Fibroblast of skin of right quadriceps (primary cell): Measurements from ENCODE around the gene NRBP1.

Source experiments
- DNase-seq: peaks from one replicate; pipeline ENCODE4 v3.0.0-alpha.2; 2013

NRBP1 gene

GRCh38 chr2:27428213-27428977 is at the start of gene NRBP1:
Gene NRBP1 (plus strand): TSS chr2:27428631. CDS start chr2:27433274, 4,643 bp downstream.
- peak; percentile 88 for DNase-seq

GRCh38 chr2:27378809-27379290 is 49.6 kb upstream of the NRBP1 start:
- no peak for DNase-seq

- no peak for DNase-seq
Measured at GRCh38 chr2:27379383-27379835, 49.0 kb upstream of the NRBP1 start.

DNA sequence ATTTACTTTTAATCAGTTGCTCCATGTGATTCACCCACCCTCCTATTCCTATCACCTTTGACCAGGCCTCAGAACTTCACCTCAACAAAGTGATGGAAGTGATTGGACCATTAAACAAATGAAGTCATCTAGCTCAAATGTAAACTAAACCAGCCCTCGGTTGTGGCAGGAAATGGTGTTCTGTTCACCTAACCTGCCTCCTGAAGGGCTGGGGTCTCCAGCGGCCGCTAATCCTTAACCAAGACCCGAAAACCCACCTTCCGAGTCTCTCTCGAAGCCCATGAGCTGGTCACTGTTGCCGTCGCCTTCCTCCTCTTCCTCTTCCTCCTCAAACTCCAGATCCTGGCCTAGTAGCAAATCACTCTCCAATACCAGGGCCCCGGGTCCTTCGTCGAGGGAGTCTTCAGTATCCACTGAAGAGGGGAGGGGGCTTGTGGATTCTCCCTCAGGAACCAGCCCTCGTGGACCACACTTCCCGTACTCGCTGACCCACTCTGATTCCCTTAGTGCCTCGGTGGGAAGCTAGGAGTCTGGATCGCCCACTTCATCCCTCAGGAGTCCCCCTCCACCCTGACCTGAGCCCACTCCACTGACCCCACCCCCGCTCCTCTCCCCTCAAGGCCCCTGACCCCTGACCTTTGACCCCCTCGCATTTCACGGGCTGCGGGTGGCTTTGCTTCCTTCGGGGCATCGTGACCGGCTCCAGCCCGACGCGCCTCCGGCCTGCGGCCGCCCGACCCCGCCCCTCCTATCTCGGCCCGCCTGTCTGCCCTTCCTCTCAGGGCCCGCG is 48.4 kb upstream of the NRBP1 start:
- peak; percentile 26 for DNase-seq

GRCh38 chr2:27380626-27381545 is 47.5 kb upstream of the NRBP1 start, which contains the start of gene ZNF513:
Gene ZNF513 (minus strand): TSS chr2:27380734. CDS start chr2:27380526, 208 bp downstream.
- peak; percentile 94 for DNase-seq

GRCh38 chr2:27381577-27382181 is 46.8 kb upstream of the NRBP1 start:
- DNase-seq, result no peak

DNA sequence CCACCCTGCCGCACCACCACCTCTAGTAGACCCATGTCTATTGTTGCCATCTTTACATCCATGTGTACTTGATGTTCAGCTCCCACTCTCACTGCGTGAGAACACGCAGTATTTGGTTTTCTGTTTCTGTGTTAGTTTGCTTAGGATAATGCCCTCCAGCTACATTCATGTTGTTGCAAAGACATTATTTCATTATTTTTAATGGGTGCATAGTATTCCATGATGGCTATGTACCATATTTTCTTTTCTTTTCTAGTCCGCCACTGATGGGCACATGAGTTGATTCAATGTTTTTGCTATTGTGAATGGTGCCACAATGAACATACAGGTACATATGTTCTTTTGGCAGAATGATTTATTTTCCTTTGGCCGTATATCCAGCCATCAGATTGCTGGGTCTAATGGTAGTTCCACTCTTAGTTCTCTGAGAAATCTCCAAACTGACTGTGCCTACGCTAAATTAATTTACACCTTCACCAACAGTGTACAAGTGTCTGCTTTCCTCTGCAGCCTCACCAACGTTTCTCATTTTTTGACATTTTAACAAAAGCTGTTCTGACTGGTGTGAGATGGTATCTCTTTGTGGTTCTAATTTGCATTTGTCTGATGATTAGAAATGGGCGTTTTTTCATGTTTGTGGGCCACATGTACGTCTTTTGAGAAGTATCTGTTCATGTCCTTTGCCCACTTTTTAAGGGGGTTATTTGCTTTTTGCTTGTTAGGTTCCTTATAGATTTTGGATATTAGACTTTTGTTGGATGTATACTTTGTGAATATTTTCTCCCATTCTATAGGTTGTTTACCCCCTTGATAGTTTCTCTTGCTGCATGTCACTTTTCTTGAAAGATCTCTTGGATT is 37.4 kb upstream of the NRBP1 start:
- no peak for DNase-seq

- no peak for DNase-seq
Measured at GRCh38 chr2:27393225-27393624, 35.2 kb upstream of the NRBP1 start.

GRCh38 chr2:27398962-27399361 is 29.5 kb upstream of the NRBP1 start:
- no peak for DNase-seq

DNA sequence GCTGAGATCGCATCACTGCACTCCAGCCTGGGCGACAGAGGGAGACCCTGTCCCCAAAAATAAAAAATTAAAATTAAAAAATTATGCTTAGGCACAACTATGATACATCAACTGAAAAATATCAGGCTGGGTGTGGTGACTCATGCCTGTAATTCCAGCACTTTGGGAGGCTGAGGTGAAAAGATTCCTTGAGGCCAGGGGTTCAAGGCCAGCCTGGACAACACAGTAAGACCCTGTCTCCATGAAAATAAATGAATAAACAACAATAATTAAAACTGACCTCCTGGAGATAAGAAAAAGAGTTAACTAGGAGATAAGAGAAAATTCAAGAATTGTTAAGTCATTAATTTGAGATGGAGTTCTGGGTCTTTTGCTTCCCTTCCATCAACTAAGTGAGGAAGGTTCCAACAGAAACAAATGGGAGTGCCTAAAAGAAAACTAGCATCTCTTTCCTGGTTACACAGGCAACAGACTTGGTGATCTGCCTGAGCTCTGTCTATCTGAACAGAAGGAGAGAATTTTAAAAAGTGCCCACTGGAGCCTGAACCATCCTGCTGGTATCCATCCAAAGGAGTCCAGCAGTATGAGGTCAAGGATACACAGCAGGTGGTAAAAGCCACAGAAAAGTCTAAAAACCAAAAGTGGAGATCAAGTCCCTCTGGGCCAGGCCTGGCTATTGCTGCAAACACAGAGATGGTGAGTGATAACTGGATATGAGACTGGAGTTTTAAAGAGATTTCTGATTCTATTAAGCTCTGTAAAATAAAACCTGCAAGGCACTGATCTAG is 27.9 kb upstream of the NRBP1 start:
- DNase-seq, result no peak

DNA sequence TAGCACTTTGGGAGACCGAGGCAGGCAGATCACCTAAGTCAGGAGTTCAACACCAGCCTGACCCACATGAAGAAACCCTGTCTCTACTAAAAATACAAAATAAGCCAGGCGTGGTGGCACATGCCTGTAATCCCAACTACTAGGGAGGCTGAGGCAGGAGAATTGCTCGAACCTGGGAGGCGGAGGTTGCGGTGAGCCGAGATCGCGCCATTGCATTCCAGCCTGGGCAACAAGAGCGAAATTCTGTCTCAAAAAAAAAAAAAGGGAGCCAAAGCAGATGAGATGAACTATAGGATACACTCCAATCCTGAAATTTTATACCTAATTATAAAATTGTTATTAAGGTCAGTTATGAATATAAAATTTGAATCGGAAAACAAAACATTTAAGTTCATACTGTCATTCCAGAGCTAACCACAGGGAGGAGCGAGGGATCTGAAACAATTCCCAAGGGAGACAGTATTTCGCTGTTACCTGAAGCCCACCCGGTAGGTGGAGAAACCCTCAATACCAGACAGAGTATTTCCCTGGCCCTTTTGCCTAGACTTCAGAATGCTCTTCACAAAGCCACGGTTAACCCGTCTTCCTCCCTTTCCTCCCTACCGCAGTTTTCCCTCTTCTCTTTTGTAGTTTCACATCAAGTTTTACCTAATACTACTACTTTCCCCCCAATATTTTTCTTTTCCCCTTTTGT is 20.5 kb upstream of the NRBP1 start:
- peak; percentile 54 for DNase-seq

- DNase-seq, result no peak
Measured at GRCh38 chr2:27408601-27409320, 19.7 kb upstream of the NRBP1 start.

- peak; percentile 90 for DNase-seq
Measured at GRCh38 chr2:27409321-27410073, 18.9 kb upstream of the NRBP1 start, which contains the start of gene PPM1G. Gene PPM1G (minus strand): TSS chr2:27409591. CDS start chr2:27409422, 169 bp downstream.

GRCh38 chr2:27412419-27413152 is 15.8 kb upstream of the NRBP1 start:
- DNase-seq, result no peak

- no peak for DNase-seq
Measured at GRCh38 chr2:27416151-27416550, 12.3 kb upstream of the NRBP1 start.

DNA sequence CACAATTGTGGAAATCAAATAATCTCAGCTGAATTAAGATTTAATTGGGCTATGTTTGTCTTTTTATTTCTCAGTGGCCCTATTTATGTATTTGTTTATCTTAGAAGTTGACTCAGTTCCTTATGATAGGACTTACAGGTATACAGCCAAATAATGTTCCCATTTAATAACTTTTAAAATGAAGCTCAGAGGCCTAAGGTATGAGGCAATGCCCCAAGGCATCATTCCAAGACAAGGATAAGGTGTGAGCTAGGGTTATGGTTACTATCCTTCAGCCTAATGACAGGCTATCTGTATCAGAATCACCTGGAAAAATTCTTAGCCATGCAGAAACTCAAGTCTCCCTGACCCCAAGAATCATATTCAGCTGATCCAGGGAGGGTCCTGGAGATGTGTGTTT is 7.4 kb upstream of the NRBP1 start:
- DNase-seq, result no peak

DNA sequence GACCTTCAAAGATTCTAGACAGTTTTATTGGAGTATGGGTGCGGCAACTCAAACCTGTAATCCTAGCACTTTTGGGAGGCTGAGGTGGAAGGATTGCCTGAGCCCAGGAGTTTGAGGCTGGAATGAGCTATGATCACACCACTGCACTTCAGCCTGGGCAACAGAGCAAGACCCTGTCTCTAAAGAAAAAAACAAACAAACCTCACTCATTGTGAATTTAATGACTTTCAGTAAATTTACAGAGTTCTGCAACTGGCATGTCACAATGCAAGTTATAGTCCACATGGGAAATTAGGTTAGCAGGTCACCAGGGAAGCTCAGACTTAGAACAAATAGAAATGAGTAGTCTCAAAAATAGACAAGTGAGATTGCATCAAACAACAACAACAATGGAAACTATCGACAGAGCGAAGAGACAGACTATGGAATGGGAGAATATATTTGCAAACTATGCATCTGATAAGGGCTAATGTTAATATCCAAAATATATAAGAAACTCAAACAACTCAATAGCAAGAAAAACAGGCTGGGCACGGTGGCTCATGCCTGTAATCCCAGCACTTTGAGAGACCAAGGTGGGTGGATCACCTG is 6.7 kb upstream of the NRBP1 start:
- DNase-seq, result no peak
